Measurements from ENCODE around the gene ATP5F1E.

Gene ATP5F1E

GRCh38 chr20:59010995-59011873 lies 20.9 kb downstream of the ATP5F1E start:
- Histone ChIP-seq H3K4me3 (ENCODE audit: low read depth, low read length, poor library complexity, severe bottlenecking) (no peak overlapping the region), H3K9me2 (ENCODE audit: low read depth, low read length) (no peaks in the 10 kb centered on the region), H3K4me1 (ENCODE audit: insufficient read depth, low read length, severe bottlenecking) (peaks cover 41% of the 10 kb centered on the region), H3F3A (ENCODE audit: insufficient read depth, low read length) (no peaks in the 10 kb centered on the region), H3K36me3 (ENCODE audit: insufficient read depth, low read length) (no peaks in the 10 kb centered on the region), H3K9ac (ENCODE audit: low read length) (no peak overlapping the region), H3K27ac (ENCODE audit: low read depth, low read length, poor library complexity, severe bottlenecking) (no peak overlapping the region), H3K9me3 (ENCODE audit: low read length) (no peaks in the 10 kb centered on the region), H2AFZ (ENCODE audit: low read length) (no peak overlapping the region), H3K27me3 (ENCODE audit: insufficient read depth, low read length) (no peaks in the 10 kb centered on the region), H3K4me2 (ENCODE audit: low read length) (no peak overlapping the region), H3K79me2 (ENCODE audit: insufficient read depth, low read length) (no peaks in the 10 kb centered on the region), H4K20me1 (ENCODE audit: insufficient read depth, low read length) (no peaks in the 10 kb centered on the region)
- TF ChIP-seq CTCF (IDR thresholded peaks at IDR 0.05; ENCODE audit: low read length) (no peak), EZH2 (IDR thresholded peaks at IDR 0.05; ENCODE audit: borderline replicate concordance, low read length) (no peak)

GRCh38 chr20:59010321-59010994 lies 21.7 kb downstream of the ATP5F1E start:
- Histone ChIP-seq H3K4me3 (ENCODE audit: low read depth, low read length, poor library complexity, severe bottlenecking) (no peak overlapping the region), H4K20me1 (ENCODE audit: insufficient read depth, low read length) (no peaks in the 10 kb centered on the region), H3K9me2 (ENCODE audit: low read depth, low read length) (no peaks in the 10 kb centered on the region), H3K27ac (ENCODE audit: low read depth, low read length, poor library complexity, severe bottlenecking) (no peak overlapping the region), H2AFZ (ENCODE audit: low read length) (no peak overlapping the region), H3K79me2 (ENCODE audit: insufficient read depth, low read length) (no peaks in the 10 kb centered on the region), H3K27me3 (ENCODE audit: insufficient read depth, low read length) (no peaks in the 10 kb centered on the region), H3F3A (ENCODE audit: insufficient read depth, low read length) (no peaks in the 10 kb centered on the region), H3K36me3 (ENCODE audit: insufficient read depth, low read length) (no peaks in the 10 kb centered on the region), H3K9me3 (ENCODE audit: low read length) (no peaks in the 10 kb centered on the region), H3K4me2 (ENCODE audit: low read length) (no peak overlapping the region), H3K9ac (ENCODE audit: low read length) (no peak overlapping the region), H3K4me1 (ENCODE audit: insufficient read depth, low read length, severe bottlenecking) (peaks cover 44% of the 10 kb centered on the region)
- TF ChIP-seq CTCF (IDR thresholded peaks at IDR 0.05; ENCODE audit: low read length) (no peak), EZH2 (IDR thresholded peaks at IDR 0.05; ENCODE audit: borderline replicate concordance, low read length) (no peak)

GRCh38 chr20:59008715-59009336 lies 23.3 kb downstream of the ATP5F1E start:
- H3K27ac ChIP-seq (ENCODE audit: low read depth, low read length, poor library complexity, severe bottlenecking) = peak overlapping the region; percentile 78
- no peaks in the 10 kb centered on the region for H4K20me1 ChIP-seq (ENCODE audit: insufficient read depth, low read length)
- H3K79me2 ChIP-seq (ENCODE audit: insufficient read depth, low read length) = no peaks in the 10 kb centered on the region
- no peak overlapping the region for H3K4me3 ChIP-seq (ENCODE audit: low read depth, low read length, poor library complexity, severe bottlenecking)
- no peaks in the 10 kb centered on the region for H3K27me3 ChIP-seq (ENCODE audit: insufficient read depth, low read length)
- no peaks in the 10 kb centered on the region for H3K9me2 ChIP-seq (ENCODE audit: low read depth, low read length)
- peaks cover 54% of the 10 kb centered on the region for H3K4me1 ChIP-seq (ENCODE audit: insufficient read depth, low read length, severe bottlenecking)
- H3K36me3 ChIP-seq (ENCODE audit: insufficient read depth, low read length) = peaks cover 6% of the 10 kb centered on the region; the same call in 1 of the 2 replicates
- no peak overlapping the region for H3K4me2 ChIP-seq (ENCODE audit: low read length)
- no peaks in the 10 kb centered on the region for H3K9me3 ChIP-seq (ENCODE audit: low read length)
- no peak overlapping the region for H3K9ac ChIP-seq (ENCODE audit: low read length)
- H3F3A ChIP-seq (ENCODE audit: insufficient read depth, low read length) = no peaks in the 10 kb centered on the region
- TF ChIP-seq EZH2 (IDR thresholded peaks at IDR 0.05; ENCODE audit: borderline replicate concordance, low read length) = no peak
- TF ChIP-seq CTCF (IDR thresholded peaks at IDR 0.05; ENCODE audit: low read length) = no peak
- no peak overlapping the region for H2AFZ ChIP-seq (ENCODE audit: low read length)
